NCI-H526 treated with DMSO at 0.1 percent for 48 hours (cell line): ENCODE measurements around the gene AGBL4.
"Not testable (repeated sequence)": the region's sequence is repeated elsewhere in the genome, so short reads cannot be mapped to it uniquely, and the experiment has no call there.

ENCODE experiments used
- DNase-seq: peaks from one replicate; lab custom pipeline; 2025; lab: John Stamatoyannopoulos, UW

Gene AGBL4

DNA sequence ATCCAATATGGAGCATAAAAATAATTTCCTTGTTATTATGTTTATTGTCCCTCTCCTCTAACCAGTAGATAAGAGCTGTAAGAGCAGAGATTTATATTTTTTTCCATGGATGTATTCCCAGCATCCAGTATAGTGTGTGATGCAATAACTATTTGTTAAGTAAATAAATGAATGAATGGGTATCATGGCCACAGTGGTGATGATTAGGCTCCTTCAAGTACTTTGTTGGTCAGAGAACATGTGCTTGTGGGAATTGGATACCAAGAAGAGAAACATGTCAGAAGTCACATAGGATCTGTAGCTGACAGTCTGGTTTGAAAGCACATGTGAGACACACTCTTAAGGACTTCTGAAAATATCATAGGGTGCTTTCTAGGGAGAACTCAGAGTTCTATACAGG, 588.5 kb downstream of the AGBL4 start:
- no peak for DNase-seq

DNA sequence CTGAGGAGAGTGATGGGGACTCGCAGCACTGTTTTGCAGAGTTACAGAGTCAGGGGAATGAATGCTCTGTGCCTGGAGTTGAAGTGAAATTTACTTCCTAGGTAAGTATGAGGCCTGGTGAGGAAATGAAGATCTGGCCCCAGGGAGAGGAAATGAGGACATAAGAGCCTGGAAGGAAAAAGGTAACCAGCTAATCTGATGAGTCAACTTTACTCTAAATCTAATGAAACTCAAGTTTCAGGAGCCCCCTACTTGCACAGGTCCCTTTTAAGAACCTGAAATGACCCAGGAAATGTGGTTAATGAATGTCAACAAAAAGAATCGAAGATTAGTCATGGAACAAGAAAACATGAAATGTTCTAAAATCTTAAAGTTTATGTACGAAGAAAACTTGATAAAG, 599.0 kb downstream of the AGBL4 start:
- DNase-seq = no peak

DNA sequence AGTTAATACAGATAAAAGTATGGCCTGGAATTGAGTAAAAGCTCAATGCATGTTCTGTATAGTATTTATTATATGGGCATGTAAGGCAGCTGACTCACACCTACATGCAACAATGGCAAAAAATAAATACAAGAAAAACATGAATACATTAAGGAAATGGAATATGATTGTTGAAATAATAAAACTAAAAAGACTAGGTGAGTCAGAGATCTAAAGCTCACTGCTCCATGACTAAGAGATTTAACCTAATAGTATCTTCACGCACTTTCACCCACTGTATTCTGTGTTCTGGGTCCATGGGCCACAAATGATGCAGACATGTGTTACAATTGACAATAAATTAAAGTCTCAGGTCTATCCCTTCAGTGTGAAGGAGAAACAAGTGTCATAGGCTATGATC, 607.0 kb downstream of the AGBL4 start:
- no peak for DNase-seq

DNA sequence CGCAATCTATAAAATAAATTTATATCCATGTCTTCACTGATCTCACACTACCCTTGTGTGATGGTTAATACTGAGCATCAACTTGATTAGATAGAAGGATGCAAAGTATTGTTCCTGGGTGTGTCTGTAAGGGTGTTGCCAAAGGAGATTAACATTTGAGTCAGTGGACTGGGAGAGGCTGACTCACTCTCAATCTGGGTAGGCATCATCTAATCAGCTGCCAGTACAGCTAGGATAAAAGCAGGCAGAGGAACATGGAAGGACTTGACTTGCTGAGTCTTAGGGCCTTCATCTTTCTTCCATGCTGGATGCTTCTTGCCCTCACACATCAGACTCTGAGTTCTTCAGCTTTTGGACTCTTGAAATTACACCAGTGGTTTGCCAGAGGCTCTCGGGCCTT, 615.4 kb downstream of the AGBL4 start:
- DNase-seq = no peak

GRCh38 chr1:49397086-49397485, 626.7 kb downstream of the AGBL4 start:
- no peak for DNase-seq

- no peak for DNase-seq
These were observed 629.6 kb downstream of the AGBL4 start for GRCh38 chr1:49394200-49394599.

DNA sequence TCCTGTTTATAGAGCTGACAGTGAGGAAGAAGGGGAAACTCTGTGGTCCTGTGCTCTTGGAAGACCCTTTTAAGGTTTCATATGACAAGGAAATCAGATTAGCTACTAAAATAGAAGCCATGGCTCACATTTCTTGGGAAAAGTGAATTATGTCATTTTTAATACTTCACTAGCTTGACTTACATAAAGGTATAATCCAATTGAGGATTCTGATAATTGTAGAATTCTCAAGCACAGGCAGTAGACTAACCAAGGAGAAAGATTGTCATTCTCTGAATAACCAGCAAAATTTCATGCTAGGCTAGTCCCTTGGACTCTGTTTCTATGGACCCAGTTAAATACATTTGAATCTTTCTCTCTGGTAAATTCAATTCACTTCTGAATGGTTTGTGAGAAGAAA, 634.1 kb downstream of the AGBL4 start:
- no peak for DNase-seq

GRCh38 chr1:49364676-49365075, 659.1 kb downstream of the AGBL4 start:
- DNase-seq = no peak

- DNase-seq = no peak
These were observed 660.1 kb downstream of the AGBL4 start for GRCh38 chr1:49363628-49364027.

- DNase-seq = no peak
These were observed 665.7 kb downstream of the AGBL4 start for GRCh38 chr1:49358036-49358435.

GRCh38 chr1:49356594-49356993, 667.2 kb downstream of the AGBL4 start:
- DNase-seq = peak; percentile 22

GRCh38 chr1:49351768-49352167, 672.0 kb downstream of the AGBL4 start:
- no peak for DNase-seq

DNA sequence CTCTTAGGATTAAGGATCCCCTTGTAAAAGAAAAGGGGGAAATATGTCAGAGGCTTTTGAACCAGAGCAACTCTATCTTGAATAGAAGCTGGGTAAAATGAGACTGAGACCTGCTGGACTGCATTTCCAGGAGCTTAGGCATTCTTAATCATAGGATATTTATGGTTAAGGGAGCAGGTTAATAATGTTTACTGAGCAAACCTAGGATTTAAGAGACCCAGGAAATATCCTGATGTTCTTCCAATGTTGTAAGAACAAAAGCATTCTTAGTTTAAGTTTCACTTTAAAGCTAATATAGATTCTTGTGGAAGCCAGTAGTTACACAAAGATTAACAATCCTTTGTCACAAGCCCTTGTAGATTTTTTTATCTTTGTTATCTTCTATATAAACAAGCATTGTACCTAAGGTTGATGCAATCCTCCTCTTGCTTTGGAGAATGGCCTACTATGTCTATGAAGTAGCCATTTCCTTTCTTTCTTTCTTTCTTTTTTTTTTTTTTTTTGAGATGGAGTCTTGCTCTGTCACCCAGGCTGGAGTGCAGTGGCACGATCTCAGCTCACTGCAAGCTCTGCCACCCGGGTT, 676.9 kb downstream of the AGBL4 start:
- no peak for DNase-seq

GRCh38 chr1:49340576-49340975, 683.2 kb downstream of the AGBL4 start:
- DNase-seq = no peak

DNA sequence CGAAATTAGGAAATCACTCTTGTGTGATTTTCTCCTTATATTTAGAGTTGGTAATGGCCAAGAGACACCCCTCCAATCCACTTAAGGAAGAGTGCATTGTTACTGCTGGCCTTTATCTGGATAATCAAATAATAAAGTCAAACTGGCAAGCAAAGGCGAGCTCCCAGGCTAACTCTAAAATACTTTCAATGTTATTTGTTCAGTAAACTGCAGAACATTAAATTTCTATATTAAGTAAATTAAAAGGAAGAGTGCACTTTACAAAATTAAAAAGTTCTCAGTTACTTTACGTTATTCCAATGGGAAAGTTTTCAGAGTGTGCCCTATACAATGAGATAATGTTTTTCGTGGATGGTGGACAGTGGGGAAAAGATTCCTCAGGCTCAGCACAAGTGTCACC, 684.7 kb downstream of the AGBL4 start:
- DNase-seq = no peak

DNA sequence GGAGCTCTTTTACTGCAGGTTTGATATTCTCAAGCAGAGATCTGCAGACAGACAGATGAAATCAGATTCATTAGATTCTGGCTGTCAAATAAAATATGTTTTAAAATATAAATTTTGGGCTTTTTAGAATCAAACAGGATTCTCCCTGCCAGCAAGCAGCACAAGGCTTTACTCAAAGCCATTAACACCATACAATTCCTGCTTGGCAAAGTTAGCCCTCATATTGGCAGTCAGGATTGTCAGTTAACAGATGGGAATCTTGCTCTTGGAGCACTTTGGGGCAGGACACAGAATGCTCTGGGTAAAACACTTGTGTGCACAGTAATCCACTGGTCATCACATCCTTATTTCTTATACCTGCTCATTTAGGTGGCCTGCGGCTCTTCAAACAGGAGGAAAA, 686.5 kb downstream of the AGBL4 start:
- DNase-seq = no peak

DNA sequence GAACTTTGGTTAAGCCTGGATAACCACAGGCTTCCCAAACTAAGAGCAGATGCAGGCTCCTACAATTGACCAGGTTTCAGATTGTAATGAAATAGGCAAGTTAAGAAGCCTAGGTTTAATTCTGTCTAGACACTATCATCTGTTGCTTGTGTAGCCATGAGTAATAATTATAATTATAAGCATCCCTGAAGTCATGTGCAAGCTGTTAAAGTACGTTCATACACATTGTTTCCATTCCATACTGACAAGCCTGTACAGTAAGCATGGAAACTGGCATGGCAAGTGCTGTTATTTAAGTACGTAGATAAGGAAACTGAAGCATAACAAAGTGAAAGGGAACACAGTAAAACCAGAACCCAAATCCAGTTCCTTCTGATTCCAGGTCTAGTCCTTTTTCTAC, 689.8 kb downstream of the AGBL4 start:
- DNase-seq = no peak

DNA sequence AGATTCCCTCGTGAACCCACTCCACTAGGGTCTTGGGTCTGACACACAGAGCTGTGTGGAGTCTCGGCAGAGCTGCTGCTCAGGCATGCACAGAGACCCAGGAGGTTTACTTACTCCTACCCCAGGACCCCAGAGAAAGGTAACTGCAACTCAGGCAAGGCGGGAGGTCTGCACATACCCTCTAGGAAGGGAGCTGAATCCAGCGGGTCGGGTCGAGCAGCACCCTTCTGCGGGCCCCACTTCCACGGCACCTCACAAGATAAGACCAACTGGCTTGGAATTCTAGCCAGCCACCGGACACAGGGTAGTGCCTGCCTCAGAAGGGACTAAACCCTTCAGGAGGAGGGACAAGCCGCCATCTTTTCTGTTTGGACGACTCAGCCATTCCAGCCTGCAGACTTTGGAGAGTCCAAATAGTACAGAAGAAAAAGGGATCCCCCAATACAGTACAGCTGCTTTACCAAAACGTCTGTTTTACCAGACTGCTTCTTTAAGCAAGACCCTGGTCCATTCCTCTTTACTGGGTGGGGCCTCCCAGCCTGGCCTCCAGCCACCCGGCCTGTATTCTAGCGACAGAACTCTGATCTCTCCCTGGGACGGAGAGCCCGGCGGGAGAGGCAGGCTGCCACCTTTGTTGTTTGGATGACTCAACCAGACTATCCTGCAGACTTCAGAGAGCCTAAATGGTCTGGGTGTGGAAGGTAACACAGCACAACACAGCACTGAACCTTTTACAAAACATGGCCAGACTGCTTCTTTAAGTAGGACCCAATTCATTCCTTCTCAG, 692.5 kb downstream of the AGBL4 start:
- no peak for DNase-seq

DNA sequence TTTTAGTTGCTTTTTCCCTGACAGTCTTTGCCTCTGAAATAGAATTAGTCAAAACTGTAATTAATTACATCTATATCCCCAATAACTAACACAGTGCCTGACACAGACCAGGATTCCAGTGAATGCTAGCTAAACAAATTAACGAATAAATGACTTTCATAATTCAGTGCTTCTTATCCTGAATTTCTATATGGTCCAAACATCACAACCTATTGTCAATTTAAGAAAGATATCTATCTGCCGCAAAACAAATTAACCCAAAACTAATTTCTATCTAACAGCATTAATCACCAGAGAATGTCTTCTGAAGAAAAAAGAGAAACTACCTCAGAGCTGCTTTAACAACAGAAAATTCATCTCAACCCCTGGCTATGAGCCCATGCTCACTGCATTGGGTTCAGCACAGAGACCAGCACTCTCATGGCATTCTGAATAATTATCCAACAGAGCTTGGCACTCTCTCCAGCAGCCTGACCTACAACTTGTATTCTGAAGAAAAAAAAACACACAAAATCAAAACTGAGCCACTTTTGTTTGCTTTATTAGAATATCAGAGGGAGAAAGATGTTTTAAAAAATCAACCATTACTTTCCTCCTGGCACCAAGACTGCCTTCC, 699.7 kb downstream of the AGBL4 start:
- DNase-seq = no peak

DNA sequence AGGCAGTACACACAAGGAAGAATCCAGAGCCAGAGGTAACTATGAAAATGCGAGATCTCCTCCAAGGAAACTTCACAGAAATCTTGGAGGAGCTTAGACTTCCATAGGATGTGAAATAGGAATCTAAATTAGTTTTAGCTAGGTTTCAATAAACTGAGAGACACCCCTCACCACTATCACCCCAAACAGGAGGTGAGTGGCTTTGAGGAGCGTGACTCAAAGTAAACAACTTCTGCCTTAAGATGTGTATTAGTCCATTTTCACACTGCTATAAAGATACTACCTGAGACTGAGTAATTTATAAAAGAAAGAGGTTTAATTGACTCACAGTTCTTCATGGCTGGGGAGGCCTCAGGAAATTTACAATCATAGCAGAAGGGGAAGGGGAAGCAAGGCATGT, 703.3 kb downstream of the AGBL4 start:
- DNase-seq = not testable (repeated sequence)

GRCh38 chr1:49319426-49319963, 704.3 kb downstream of the AGBL4 start:
- DNase-seq = no peak

DNA sequence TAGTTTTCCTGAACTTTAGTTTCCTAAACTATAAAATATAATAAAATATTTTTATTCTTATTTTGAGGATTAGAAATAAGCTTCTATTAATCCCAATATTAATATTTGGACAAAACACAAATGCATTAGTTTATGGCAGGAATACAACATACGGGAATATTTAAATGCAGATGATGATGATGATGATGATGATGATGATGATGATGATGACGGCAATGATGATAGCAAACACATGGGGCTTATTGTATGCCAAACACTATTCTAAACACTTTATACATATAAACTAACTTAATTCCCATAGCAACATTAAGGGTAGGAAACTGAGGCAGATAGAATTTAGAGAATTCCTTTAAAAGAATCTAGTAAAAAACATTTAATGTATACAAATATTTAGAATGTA, 705.5 kb downstream of the AGBL4 start:
- no peak for DNase-seq

- DNase-seq = no peak
These were observed 716.3 kb downstream of the AGBL4 start for GRCh38 chr1:49307457-49307856.
